K562 (cell line): ENCODE results near the gene KIN. TPM values are rescaled to one million over a fixed set of nuclear protein-coding genes. Genes with fewer than 3 reads are reported as not detected.
A peak's percentile ranks its signal among the peaks of the same experiment; 100 is the strongest.

Experiments used
- ATAC-seq: fragments of 200-7000 bp; cut with Tn5 transposase; 3 replicates; pipeline ENCODE4 v1.9.1; 2020; ENCODE audit warnings: moderate library complexity
- BruUV-seq: library from RNA; stranded (reverse); fragments of 400-500 nt; replicated peaks from 2 replicates; lab custom pipeline; 2021; lab: Mats Ljungman, UMichigan
- CTCF ChIA-PET: fragments of 300-600 bp; formaldehyde crosslinking; extraction: SDS; loops from one replicate; lab custom pipeline; 2021; ENCODE audit warnings: low intra/inter-chr PET ratio; lab: Yijun Ruan, JAX
- POLR2A ChIA-PET: fragments of 300-600, 350-650 bp; sonication (Branson Sonifier 250); formaldehyde crosslinking; extraction: SDS; loops from one replicate; lab custom pipeline; 2021; ENCODE audit warnings: antibody characterized with exemption, inconsistent platforms; lab: Yijun Ruan, JAX
- DNase-seq, 4 experiments: peaks; one replicate each; pipeline versions ENCODE4 v3.0.0 to v3.0.0-alpha.2; 2011 to 2018; ENCODE audit warnings: low spot score in 3 of 4, mixed read lengths in 3 of 4; ENCODE audit errors: extremely low read depth in 1 of 4
- FAIRE-seq: peaks from 2 replicates; lab custom pipeline; 2011; peaks lifted over from hg19 to GRCh38; lab: Jason Lieb, UNC
- H2AFZ ChIP-seq: 2 replicates; pipeline ENCODE4 v1.6.0; 2011; ENCODE audit warnings: low read depth, low read length, control low read depth, inconsistent platforms
- H3K27ac ChIP-seq: fragments of 200-600 bp; 3 replicates; pipeline ENCODE4 v1.8.0; 2011; ENCODE audit warnings: low read depth, mild to moderate bottlenecking, control low read depth, inconsistent platforms, low read length, moderate library complexity, mixed read lengths; ENCODE audit errors: extremely low read depth
- H3K27me3 ChIP-seq, 2 experiments: fragments of 300-600 bp in 1 of 2; 2 replicates in 1 of 2; 3 replicates in 1 of 2; pipeline versions ENCODE4 v1.6.0 to v1.8.0; 2011; ENCODE audit warnings: inconsistent platforms in 2 of 2, low read length in 2 of 2, mild to moderate bottlenecking in 1 of 2, mixed read lengths in 1 of 2, moderate library complexity in 1 of 2; ENCODE audit not compliant: control insufficient read depth in 2 of 2, insufficient read depth in 2 of 2
- H3K36me3 ChIP-seq: fragments of 300-600 bp; 3 replicates; pipeline ENCODE4 v1.8.0; 2011; ENCODE audit warnings: mild to moderate bottlenecking, low read length, inconsistent platforms; ENCODE audit not compliant: control insufficient read depth, insufficient read depth
- H3K4me1 ChIP-seq, 2 experiments: fragments of 200-600 bp in 1 of 2; replicated peaks in 1 of 2; 2 replicates in 1 of 2; 3 replicates in 1 of 2; pipeline versions ENCODE4 v1.5.1 to v1.8.0; 2011; ENCODE audit warnings: inconsistent platforms in 2 of 2, low read length in 2 of 2, mild to moderate bottlenecking in 1 of 2, mixed read lengths in 1 of 2, moderate library complexity in 1 of 2; ENCODE audit not compliant: control insufficient read depth in 2 of 2, insufficient read depth in 2 of 2
- H3K4me2 ChIP-seq: 2 replicates; pipeline ENCODE4 v1.6.1; 2011; ENCODE audit warnings: low read length, control low read depth, inconsistent platforms, mixed read lengths; ENCODE audit not compliant: insufficient read depth
- H3K4me3 ChIP-seq: fragments of 200-600 bp; sonication (generic), shearing (Covaris generic); 2 replicates; pipeline ENCODE4 v1.5.1; 2016; ENCODE audit warnings: control low read depth, inconsistent platforms
- H3K79me2 ChIP-seq: fragments of 200-600 bp; 3 replicates; pipeline ENCODE4 v1.8.0; 2011; ENCODE audit warnings: low read length, inconsistent platforms; ENCODE audit not compliant: control insufficient read depth, insufficient read depth
- H3K9ac ChIP-seq, 2 experiments: 2 replicates each; pipeline versions ENCODE4 v1.6.0 to v1.6.1; 2011; ENCODE audit warnings: low read depth in 2 of 2, low read length in 2 of 2, control low read depth in 1 of 2, inconsistent platforms in 1 of 2, mild to moderate bottlenecking in 1 of 2, mixed read lengths in 1 of 2; ENCODE audit not compliant: insufficient read depth in 1 of 2
- H3K9me1 ChIP-seq: one replicate; pipeline ENCODE4 v1.6.0; 2011; ENCODE audit warnings: inconsistent platforms, mild to moderate bottlenecking, low read length, moderate library complexity; ENCODE audit not compliant: control insufficient read depth, insufficient read depth
- H3K9me3 ChIP-seq: replicated peaks from 2 replicates; pipeline ENCODE4 v1.5.1; 2011; ENCODE audit warnings: low read depth, low read length, inconsistent platforms; ENCODE audit not compliant: control insufficient read depth, insufficient read depth
- H4K20me1 ChIP-seq: replicated peaks from 2 replicates; pipeline ENCODE4 v1.6.1; 2011; ENCODE audit warnings: low read length, inconsistent platforms, mixed read lengths; ENCODE audit not compliant: control insufficient read depth, insufficient read depth
- ARNT ChIP-seq, 2 experiments: fragments of 450-650 bp; IDR thresholded peaks; 2 replicates each; pipeline ENCODE4 v1.6.1; 2016; ENCODE audit warnings: mild to moderate bottlenecking in 1 of 2
- CBX3 ChIP-seq, 2 experiments: IDR thresholded peaks; 1 replicate in 1 of 2; 2 replicates in 1 of 2; pipeline ENCODE4 v1.6.1; 2012; ENCODE audit warnings: inconsistent platforms in 2 of 2, low read length in 2 of 2, borderline replicate concordance in 1 of 2, control low read depth in 1 of 2
- ELF2 ChIP-seq: fragments of 250-450 bp; sonication (Bioruptor Pico); IDR thresholded peaks from 2 replicates; pipeline ENCODE4 v1.5.0; 2021; ENCODE audit warnings: mild to moderate bottlenecking
- FIP1L1 ChIP-seq: fragments of 200-400 bp; formaldehyde crosslinking; IDR thresholded peaks from 2 replicates; pipeline ENCODE4 v1.6.1; 2018; ENCODE audit warnings: mild to moderate bottlenecking, low read depth, low read length; ENCODE audit not compliant: poor library complexity, severe bottlenecking
- GTF2F1 ChIP-seq: IDR thresholded peaks from 2 replicates; pipeline ENCODE4 v1.6.1; 2011; ENCODE audit warnings: low read depth, low read length, improper control_type of control experiment
- HDGF ChIP-seq: fragments of 450-650 bp; IDR thresholded peaks from 2 replicates; pipeline ENCODE4 v1.6.1; 2016
- HINFP ChIP-seq: fragments of 450-650 bp; conservative IDR thresholded peaks from 2 replicates; pipeline ENCODE4 v1.6.1; 2016; ENCODE audit warnings: missing genetic modification characterization, low read depth, mild to moderate bottlenecking, control low read depth, missing compliant biosample characterization
- KAT2B ChIP-seq: IDR thresholded peaks from one replicate; pipeline ENCODE4 v1.6.1; 2012; ENCODE audit warnings: low read depth, mild to moderate bottlenecking, control low read depth, inconsistent platforms, low read length, moderate library complexity
- KDM4B ChIP-seq, 2 experiments: fragments of 450-650 bp in 1 of 2; sonication (generic) in 1 of 2; IDR thresholded peaks; 2 replicates each; pipeline ENCODE4 v1.6.1; 2016 to 2017; ENCODE audit warnings: borderline replicate concordance in 2 of 2, antibody characterized with exemption in 1 of 2, low read depth in 1 of 2, mild to moderate bottlenecking in 1 of 2
- LEF1 ChIP-seq: fragments of 450-650 bp; IDR thresholded peaks from 2 replicates; pipeline ENCODE4 v1.6.1; 2016; ENCODE audit warnings: mild to moderate bottlenecking
- MECOM ChIP-seq: fragments of 250-450 bp; sonication (Bioruptor Pico); IDR thresholded peaks from 2 replicates; pipeline ENCODE4 v1.8.0; 2022; ENCODE audit warnings: inconsistent platforms
- NCOA2 ChIP-seq, 2 experiments: fragments of 450-650 bp; IDR thresholded peaks; 2 replicates each; pipeline ENCODE4 v1.6.1; 2018; ENCODE audit warnings: mild to moderate bottlenecking in 2 of 2, moderate library complexity in 1 of 2; ENCODE audit not compliant: partially characterized antibody in 2 of 2
- RBM39 ChIP-seq: fragments of 200-400 bp; formaldehyde crosslinking; optimal IDR thresholded peaks from 2 replicates; pipeline ENCODE3; 2018; ENCODE audit warnings: low read depth, low read length
- TARDBP ChIP-seq: fragments of 450-650 bp; IDR thresholded peaks from 2 replicates; pipeline ENCODE4 v1.6.1; 2016
- TFAP4 ChIP-seq: sonication (generic); formaldehyde crosslinking; IDR thresholded peaks from 2 replicates; pipeline ENCODE4 v1.8.0; 2022; ENCODE audit warnings: missing genetic modification reagents, mild to moderate bottlenecking, moderate library complexity, borderline replicate concordance
- ZBED1 ChIP-seq: IDR thresholded peaks from 2 replicates; pipeline ENCODE4 v1.6.1; 2014
- ZFP30 ChIP-seq: fragments of 250-450 bp; sonication (Bioruptor Pico); IDR thresholded peaks from 2 replicates; pipeline ENCODE4 v1.8.0; 2022; ENCODE audit warnings: moderate library complexity, mild to moderate bottlenecking, inconsistent platforms, borderline replicate concordance
- ZNF24 ChIP-seq: fragments of 450-650 bp; IDR thresholded peaks from 2 replicates; pipeline ENCODE4 v1.6.1; 2016
- ZNF311 ChIP-seq: fragments of 250-450 bp; sonication (Bioruptor Pico); IDR thresholded peaks from 2 replicates; pipeline ENCODE4 v1.4.0; 2020; ENCODE audit warnings: mild to moderate bottlenecking, moderate library complexity
- WGBS: fragments of 100-300 bp; shearing (Covaris generic); methylation state at CpG from one replicate; pipeline ENCODE4 v1.1.6; 2016; ENCODE audit warnings: low coverage, mixed read lengths; ENCODE audit not compliant: insufficient coverage; ENCODE audit errors: missing lambda C conversion rate; 5-methylcytosine and 5-hydroxymethylcytosine counted together
- in situ Hi-C: fragments of 300-500 bp; cut with MboI; formaldehyde crosslinking; loops from 4 replicates; pipeline ENCODE4 v1.15.0; 2018; ENCODE audit warnings: inconsistent platforms, mixed read lengths
- intact Hi-C: fragments of 100-400 bp; cut with micrococcal nuclease; formaldehyde crosslinking; loops from 2 replicates; pipeline ENCODE4 v1.14.2; 2022
- polyA plus RNA-seq, 8 experiments: library from polyadenylated mRNA; depleted of rRNA in 4 of 8; stranded (reverse) in 5 of 8; unstranded in 3 of 8; fragments of >200 nt; fragmentation: Nextera tagmentation in 2 of 8; fragmentation: Illumina TruSeq in 1 of 8; extraction: Ambion mirVana in 2 of 8; extraction: Trizol in 1 of 8; gene quantifications; 2 replicates each; pipeline versions ENCODE4 v1.2.1 to v1.2.3, GENCODE V29; 2011 to 2014; ENCODE audit warnings: inconsistent platforms in 1 of 8, missing spikeins in 1 of 8
- total RNA-seq, 7 experiments: library from RNA; depleted of rRNA in 6 of 7; stranded (reverse); fragments of >200 nt in 6 of 7; fragmentation: Illumina TruSeq in 2 of 7; extraction: Trizol in 2 of 7; gene quantifications; 2 replicates each; pipeline versions ENCODE4 v1.2.1 to v1.2.3, GENCODE V29; 2011 to 2021; ENCODE audit warnings: low replicate concordance in 1 of 7

KIN gene
- total and polyA plus RNA-seq, 9 of the 15 experiments (the other 6 are each of a cell fraction or from before 2014, with no cell fraction given), result 11.7 to 35.6 (median 16.0) TPM

DNA sequence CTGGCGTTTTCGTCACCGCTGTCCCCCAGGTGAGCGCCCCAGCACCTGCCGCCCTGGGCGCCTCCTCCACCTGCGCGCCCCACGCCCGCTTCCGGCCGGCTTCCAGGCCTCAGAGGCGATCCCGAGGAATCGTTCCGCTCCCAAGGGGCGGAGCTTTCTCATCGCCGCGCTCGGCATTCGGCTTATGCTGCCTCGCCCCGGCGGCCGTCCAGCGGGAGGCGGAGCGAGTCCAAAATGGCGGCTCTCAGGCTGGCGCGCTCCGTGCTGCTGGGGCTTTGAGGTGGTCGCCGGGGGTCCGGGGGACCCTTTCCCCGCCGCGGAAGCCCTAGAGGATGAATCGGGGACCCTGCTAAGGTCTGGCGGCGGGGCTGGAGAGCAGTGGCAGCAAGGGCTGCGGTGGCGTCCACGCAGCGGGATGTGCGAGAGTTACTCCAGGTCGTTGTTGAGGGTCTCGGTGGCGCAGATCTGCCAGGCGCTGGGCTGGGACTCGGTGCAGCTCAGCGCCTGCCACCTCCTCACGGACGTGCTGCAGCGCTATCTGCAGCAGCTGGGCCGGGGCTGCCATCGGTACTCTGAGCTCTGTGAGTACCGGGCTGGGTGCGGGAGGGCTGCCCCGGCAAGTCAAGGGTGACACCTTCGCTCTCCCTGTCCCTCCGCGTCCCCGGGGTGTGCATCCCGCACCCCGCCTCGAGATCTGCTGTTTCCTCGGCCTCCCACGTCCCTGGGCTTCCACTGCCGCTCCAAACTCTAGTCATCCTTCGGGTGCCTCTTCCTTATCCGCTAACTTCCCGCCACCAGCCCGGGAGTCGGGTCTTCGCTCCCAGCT lies 30.7 kb upstream of the KIN start, which contains the start of gene TAF3 (continued):
- TF ChIP-seq TFAP4 (CRISPR knock-in tag) (peak; percentile 90), LEF1 (no peak), ELF2 (CRISPR knock-in tag) (peak; percentile 94), ZNF311 (CRISPR knock-in tag) (no peak), FIP1L1 (no peak), TARDBP (peak; percentile 56; the same call in 1 of the 2 replicates), ZBED1 (peak; percentile 53; the same call in 1 of the 2 replicates), GTF2F1 (no peak), ZNF24 (no peak), KAT2B (no peak)
- TF ChIP-seq, all 486 proteins: peak for 128

- in situ Hi-C loops (no loop called here), intact Hi-C loops (loop anchor here (2.0 kb wide), 1 partner anchor 29 kb away; the partner anchor contains the start of gene ATP5F1C)
- peaks cover 17% of the 10 kb centered on the region; the same call in 2 of the 3 replicates for H3K36me3 ChIP-seq
- peak overlapping the region; percentile 98 for H3K4me2 ChIP-seq
- no peaks in the 10 kb centered on the region for H3K27me3 ChIP-seq
- H3K27ac ChIP-seq, result peak overlapping the region; percentile 47
- FAIRE-seq, result no peak
- WGBS, result under 1% methylated on average over 10 of the region's 10 CpGs
- no peaks in the 10 kb centered on the region for H3K9me1 ChIP-seq
- TSS peak; percentile 92 for BruUV-seq
- peaks cover 7 to 13% of the 10 kb centered on the region in 2 experiments for H3K4me1 ChIP-seq
- ATAC-seq, result peak; percentile 27
- H3K4me3 ChIP-seq, result peak overlapping the region; percentile 88
- peak overlapping the region; percentile 84 to 95 for H3K9ac ChIP-seq
- H3K79me2 ChIP-seq, result peaks cover 28% of the 10 kb centered on the region
- no peaks in the 10 kb centered on the region for H3K9me3 ChIP-seq
- ChIA-PET POLR2A (interaction anchor here (0.6 to 3.4 kb wide), 10 partner anchors 8 to 1474 kb away, joined by 3 to 19 read pairs (median 8); partner anchors contain the start of genes ATP5F1C and KIN), CTCF (no interaction called here)
- no peak for DNase-seq
- H2AFZ ChIP-seq, result peak overlapping the region; percentile 100
- peaks cover 13% of the 10 kb centered on the region; the same call in 1 of the 2 replicates for H4K20me1 ChIP-seq
- 0 out of 3 replicates have a peak, but pooled peaks of 1 of the 2 experiments have one; percentile 9 for TF ChIP-seq CBX3 (IDR thresholded peaks at IDR 0.05; ENCODE audit: borderline replicate concordance in 1 of 2, low read length in 2 of 2)
- TF ChIP-seq RBM39, result no peak
- no peak for TF ChIP-seq ZFP30 (CRISPR knock-in tag)
- no peak for TF ChIP-seq KDM4B (IDR thresholded peaks at IDR 0.05; ENCODE audit: borderline replicate concordance in 2 of 2, low read depth in 1 of 2)
- no peak for TF ChIP-seq NCOA2 (IDR thresholded peaks at IDR 0.05; ENCODE audit: partially characterized antibody in 2 of 2)
- no peak for TF ChIP-seq ARNT (IDR thresholded peaks at IDR 0.05)
- TF ChIP-seq HINFP (tag), result no peak
- TF ChIP-seq HDGF, result no peak
- peak; percentile 28; the same call in 1 of the 2 replicates for TF ChIP-seq MECOM (CRISPR knock-in tag)
Measured at GRCh38 chr10:7817984-7818294, 30.1 kb upstream of the KIN start.
